Mesendoderm (in vitro differentiated cells): ENCODE results near the gene MBOAT7.
"Not testable (repeated sequence)": the region's sequence is repeated elsewhere in the genome, so short reads cannot be mapped to it uniquely, and the experiment has no call there.

ENCODE experiments used
- DNase-seq: peaks from one replicate; pipeline ENCODE4 v3.0.0; 2013
- H2AK5ac ChIP-seq: 2 replicates; pipeline ENCODE4 v1.6.1; 2013; ENCODE audit warnings: low read length, inconsistent platforms
- H2BK120ac ChIP-seq: 2 replicates; pipeline ENCODE4 v1.6.1; 2013; ENCODE audit warnings: low read depth, mild to moderate bottlenecking, low read length, moderate library complexity, mixed read lengths
- H2BK15ac ChIP-seq: replicated peaks from 2 replicates; pipeline ENCODE4 v1.6.1; 2013; ENCODE audit warnings: low read depth, mild to moderate bottlenecking, moderate library complexity
- H2BK5ac ChIP-seq: 2 replicates; pipeline ENCODE4 v1.6.1; 2013; ENCODE audit warnings: low read length, inconsistent platforms
- H3K18ac ChIP-seq: 2 replicates; pipeline ENCODE4 v1.6.1; 2013; ENCODE audit warnings: mild to moderate bottlenecking, low read length, mixed read lengths
- H3K23ac ChIP-seq: one replicate; pipeline ENCODE4 v1.6.1; 2013; ENCODE audit warnings: low read length
- H3K27ac ChIP-seq: 2 replicates; pipeline ENCODE4 v1.5.1; 2013; ENCODE audit warnings: low read depth, mild to moderate bottlenecking, inconsistent platforms, low read length, moderate library complexity
- H3K27me3 ChIP-seq: 2 replicates; pipeline ENCODE4 v1.6.1; 2013; ENCODE audit warnings: low read length, control low read depth, mild to moderate bottlenecking, inconsistent platforms; ENCODE audit not compliant: insufficient read depth, poor library complexity
- H3K36me3 ChIP-seq: 2 replicates; pipeline ENCODE4 v1.6.1; 2013; ENCODE audit warnings: low read length, inconsistent platforms; ENCODE audit not compliant: control insufficient read depth, insufficient read depth
- H3K4ac ChIP-seq: one replicate; pipeline ENCODE4 v1.6.1; 2013; ENCODE audit warnings: low read depth, mild to moderate bottlenecking, low read length, moderate library complexity
- H3K4me1 ChIP-seq: 2 replicates; pipeline ENCODE4 v1.6.1; 2013; ENCODE audit warnings: low read depth, low read length, inconsistent platforms; ENCODE audit not compliant: control insufficient read depth
- H3K4me2 ChIP-seq: 2 replicates; pipeline ENCODE4 v1.6.1; 2013; ENCODE audit warnings: low read length
- H3K4me3 ChIP-seq: 2 replicates; pipeline ENCODE4 v1.5.1; 2013; ENCODE audit warnings: mild to moderate bottlenecking, low read length
- H3K56ac ChIP-seq: one replicate; pipeline ENCODE4 v1.6.1; 2013; ENCODE audit warnings: low read length
- H3K79me1 ChIP-seq: 2 replicates; pipeline ENCODE4 v1.6.1; 2013; ENCODE audit warnings: low read length, inconsistent platforms
- H3K79me2 ChIP-seq: 2 replicates; pipeline ENCODE4 v1.6.1; 2013; ENCODE audit warnings: mild to moderate bottlenecking, low read length; ENCODE audit not compliant: control insufficient read depth, insufficient read depth
- H3K9ac ChIP-seq: 2 replicates; pipeline ENCODE4 v1.6.1; 2013; ENCODE audit warnings: low read length, inconsistent platforms
- H4K5ac ChIP-seq: one replicate; pipeline ENCODE4 v1.6.1; 2013; ENCODE audit warnings: low read length
- H4K8ac ChIP-seq: one replicate; pipeline ENCODE4 v1.6.1; 2013; ENCODE audit warnings: low read depth, mild to moderate bottlenecking, control low read depth, low read length, moderate library complexity
- WGBS: extraction: QIAGEN DNeasy Blood & Tissue Kit; methylation state at CpG from one replicate; pipeline ENCODE4 v1.1.7; 2013; ENCODE audit warnings: low lambda C conversion rate, missing lambda C conversion rate; ENCODE audit not compliant: insufficient coverage; ENCODE audit errors: extremely low coverage; 5-methylcytosine and 5-hydroxymethylcytosine counted together

The MBOAT7 gene

GRCh38 chr19:54186351-54186750 is 3.0 kb downstream of the MBOAT7 start:
- no peaks in the 10 kb centered on the region for H3K4me1 ChIP-seq
- no peak overlapping the region for H3K9ac ChIP-seq
- no peak overlapping the region for H2BK15ac ChIP-seq
- H3K79me2 ChIP-seq = peaks cover 13% of the 10 kb centered on the region
- no peak overlapping the region for H4K8ac ChIP-seq
- no peak overlapping the region for H2BK120ac ChIP-seq
- no peak overlapping the region for H3K4me3 ChIP-seq
- H2BK5ac ChIP-seq = no peak overlapping the region
- H3K4me2 ChIP-seq = no peak overlapping the region
- no peak overlapping the region for H4K5ac ChIP-seq
- no peaks in the 10 kb centered on the region for H3K27me3 ChIP-seq
- H3K4ac ChIP-seq = no peak overlapping the region
- H3K79me1 ChIP-seq = peaks cover 17% of the 10 kb centered on the region
- H3K23ac ChIP-seq = no peak overlapping the region
- H3K27ac ChIP-seq = no peak overlapping the region
- no CpG with 5 or more reads among the region's 8 CpGs for WGBS
- no peak overlapping the region for H2AK5ac ChIP-seq
- no peak for DNase-seq
- no peak overlapping the region for H3K18ac ChIP-seq
- no peak overlapping the region for H3K56ac ChIP-seq
- peaks cover 4% of the 10 kb centered on the region for H3K36me3 ChIP-seq

- peaks cover 17% of the 10 kb centered on the region for H3K79me1 ChIP-seq
- H2AK5ac ChIP-seq = no peak overlapping the region
- no peak overlapping the region for H3K4ac ChIP-seq
- no peak overlapping the region for H3K4me3 ChIP-seq
- H3K36me3 ChIP-seq = peaks cover 4% of the 10 kb centered on the region
- H3K56ac ChIP-seq = no peak overlapping the region
- no peak overlapping the region for H3K23ac ChIP-seq
- no peak overlapping the region for H4K8ac ChIP-seq
- no peaks in the 10 kb centered on the region for H3K4me1 ChIP-seq
- H2BK120ac ChIP-seq = no peak overlapping the region
- H4K5ac ChIP-seq = no peak overlapping the region
- H2BK5ac ChIP-seq = no peak overlapping the region
- H3K79me2 ChIP-seq = peaks cover 10% of the 10 kb centered on the region
- WGBS = no CpG with 5 or more reads among the region's 11 CpGs
- H2BK15ac ChIP-seq = no peak overlapping the region
- H3K18ac ChIP-seq = no peak overlapping the region
- H3K4me2 ChIP-seq = no peak overlapping the region
- no peak overlapping the region for H3K9ac ChIP-seq
- no peak overlapping the region for H3K27ac ChIP-seq
- DNase-seq = no peak
- no peaks in the 10 kb centered on the region for H3K27me3 ChIP-seq
These were observed 5.9 kb downstream of the MBOAT7 start for GRCh38 chr19:54183431-54183830.

GRCh38 chr19:54181894-54182293 is 7.5 kb downstream of the MBOAT7 start:
- not testable (repeated sequence) for H3K27ac ChIP-seq, H3K27me3 ChIP-seq, DNase-seq, H2BK15ac ChIP-seq, H3K56ac ChIP-seq, H3K23ac ChIP-seq, H3K4ac ChIP-seq, H3K4me3 ChIP-seq, H3K79me1 ChIP-seq, H4K5ac ChIP-seq, H3K36me3 ChIP-seq, H2AK5ac ChIP-seq, H3K79me2 ChIP-seq, H2BK5ac ChIP-seq, H3K4me1 ChIP-seq, H4K8ac ChIP-seq, H3K4me2 ChIP-seq, H3K9ac ChIP-seq, H3K18ac ChIP-seq, H2BK120ac ChIP-seq
- WGBS = no CpG with 5 or more reads among the region's 3 CpGs

GRCh38 chr19:54180691-54181091 is 8.7 kb downstream of the MBOAT7 start:
- H3K27ac ChIP-seq = no peak overlapping the region
- H3K4ac ChIP-seq = no peak overlapping the region
- no peaks in the 10 kb centered on the region for H3K79me1 ChIP-seq
- H3K4me3 ChIP-seq = no peak overlapping the region
- no peak overlapping the region for H3K9ac ChIP-seq
- WGBS = no CpG with 5 or more reads among the region's 37 CpGs
- H2BK120ac ChIP-seq = no peak overlapping the region
- H4K8ac ChIP-seq = no peak overlapping the region
- H3K23ac ChIP-seq = no peak overlapping the region
- DNase-seq = no peak
- no peak overlapping the region for H3K4me2 ChIP-seq
- no peak overlapping the region for H3K56ac ChIP-seq
- H3K4me1 ChIP-seq = no peaks in the 10 kb centered on the region
- H2BK15ac ChIP-seq = no peak overlapping the region
- no peaks in the 10 kb centered on the region for H3K79me2 ChIP-seq
- H3K18ac ChIP-seq = no peak overlapping the region
- peaks cover 8% of the 10 kb centered on the region for H3K36me3 ChIP-seq
- no peak overlapping the region for H2BK5ac ChIP-seq
- H4K5ac ChIP-seq = no peak overlapping the region
- no peak overlapping the region for H2AK5ac ChIP-seq
- no peaks in the 10 kb centered on the region for H3K27me3 ChIP-seq

- no peak overlapping the region for H3K18ac ChIP-seq
- H4K8ac ChIP-seq = no peak overlapping the region
- no peak overlapping the region for H3K4me2 ChIP-seq
- H3K27me3 ChIP-seq = no peaks in the 10 kb centered on the region
- no peak overlapping the region for H3K23ac ChIP-seq
- H3K4me1 ChIP-seq = no peaks in the 10 kb centered on the region
- H3K9ac ChIP-seq = no peak overlapping the region
- no peak overlapping the region for H3K27ac ChIP-seq
- WGBS = no CpG with 5 or more reads among the region's 10 CpGs
- no peak overlapping the region for H2AK5ac ChIP-seq
- no peak overlapping the region for H3K4ac ChIP-seq
- H4K5ac ChIP-seq = no peak overlapping the region
- DNase-seq = peak; percentile 99
- H2BK5ac ChIP-seq = no peak overlapping the region
- H2BK120ac ChIP-seq = no peak overlapping the region
- H3K56ac ChIP-seq = no peak overlapping the region
- H3K79me2 ChIP-seq = no peaks in the 10 kb centered on the region
- no peak overlapping the region for H3K4me3 ChIP-seq
- no peak overlapping the region for H2BK15ac ChIP-seq
- no peaks in the 10 kb centered on the region for H3K79me1 ChIP-seq
- peaks cover 8% of the 10 kb centered on the region for H3K36me3 ChIP-seq
These were observed 9.4 kb downstream of the MBOAT7 start for GRCh38 chr19:54179921-54180461.

GRCh38 chr19:54179262-54179852 is 10.0 kb downstream of the MBOAT7 start:
- Histone ChIP-seq H3K27ac (no peak overlapping the region), H2AK5ac (no peak overlapping the region), H3K36me3 (peaks cover 8% of the 10 kb centered on the region), H3K4me1 (no peaks in the 10 kb centered on the region), H3K27me3 (no peaks in the 10 kb centered on the region), H4K5ac (no peak overlapping the region), H3K4me2 (no peak overlapping the region), H3K23ac (no peak overlapping the region), H2BK120ac (no peak overlapping the region), H2BK15ac (no peak overlapping the region), H3K9ac (no peak overlapping the region), H3K79me1 (no peaks in the 10 kb centered on the region), H3K79me2 (no peaks in the 10 kb centered on the region), H3K18ac (no peak overlapping the region), H3K4me3 (no peak overlapping the region), H3K4ac (no peak overlapping the region), H3K56ac (no peak overlapping the region), H2BK5ac (no peak overlapping the region), H4K8ac (no peak overlapping the region)
- DNase-seq = no peak
- WGBS = no CpG with 5 or more reads among the region's 10 CpGs
